Fibroblast of mammary gland (primary cell): ENCODE data around the gene SERPINA10.

Source experiments
- DNase-seq: peaks from one replicate; pipeline ENCODE4 v3.0.0-alpha.2; 2010; ENCODE audit warnings: low read depth
- H3K4me3 ChIP-seq: 2 replicates; pipeline ENCODE4 v1.5.1; 2011; ENCODE audit warnings: low read depth, mild to moderate bottlenecking, low read length, moderate library complexity; ENCODE audit not compliant: control insufficient read depth
- CTCF ChIP-seq: conservative IDR thresholded peaks from 2 replicates; pipeline ENCODE4 v1.5.1; 2011; ENCODE audit warnings: low read depth, low read length, inconsistent platforms; ENCODE audit not compliant: control insufficient read depth, insufficient read depth

Gene SERPINA10

DNA sequence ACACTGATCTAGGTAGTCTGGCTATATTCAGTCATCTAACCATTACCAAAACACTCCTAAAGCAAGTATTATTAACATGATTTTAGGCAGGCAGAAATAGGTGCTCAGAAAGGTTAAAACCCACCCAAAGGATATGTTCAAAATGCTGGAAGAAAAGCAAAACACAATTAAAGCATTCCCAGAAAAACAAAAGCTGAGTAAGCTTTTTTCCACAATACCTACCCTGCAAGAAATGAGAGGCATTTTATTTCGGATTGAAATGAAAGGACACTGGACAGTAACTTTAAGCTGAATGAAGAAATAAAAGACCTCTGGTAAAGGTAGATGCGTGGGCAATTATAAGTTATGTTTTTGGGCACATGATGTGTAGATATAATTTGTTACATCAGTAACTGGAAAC, 21.8 kb upstream of the SERPINA10 start:
- no peak overlapping the region for H3K4me3 ChIP-seq
- DNase-seq = no peak
- TF ChIP-seq CTCF = no peak

DNA sequence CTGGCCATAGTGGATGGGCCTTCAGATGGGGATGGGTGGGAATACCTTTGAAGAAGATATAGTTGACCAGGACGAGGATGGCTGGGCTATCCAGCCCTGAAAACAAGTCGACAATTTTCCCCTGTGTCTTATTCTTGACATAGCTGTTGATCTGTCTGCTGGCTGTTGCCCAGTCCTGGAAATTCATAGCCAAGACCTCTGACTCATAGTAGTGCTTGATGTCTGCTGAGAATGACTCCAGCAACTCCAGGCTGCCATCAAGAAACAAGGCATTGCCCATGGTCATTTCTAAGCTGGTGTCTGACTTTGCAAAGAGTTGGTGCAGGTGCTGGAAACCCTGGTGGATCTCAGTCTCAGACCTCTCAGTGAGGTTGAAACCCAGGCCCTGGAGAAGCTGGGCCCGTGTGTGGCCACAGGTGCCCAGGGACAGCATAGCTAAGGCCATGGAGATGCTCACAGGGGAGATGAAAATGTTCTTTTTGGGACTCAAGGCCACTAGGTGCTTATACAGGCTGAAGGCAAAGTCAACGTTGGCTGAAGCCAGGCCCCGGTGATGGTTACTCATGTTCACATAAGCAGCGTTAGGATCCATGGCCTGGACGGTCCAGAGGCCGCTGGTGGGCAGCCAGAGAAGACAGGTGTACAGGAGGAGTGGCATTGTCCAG, 21.1 kb upstream of the SERPINA10 start:
- no peak overlapping the region for H3K4me3 ChIP-seq
- TF ChIP-seq CTCF = no peak
- DNase-seq = peak; percentile 79

DNA sequence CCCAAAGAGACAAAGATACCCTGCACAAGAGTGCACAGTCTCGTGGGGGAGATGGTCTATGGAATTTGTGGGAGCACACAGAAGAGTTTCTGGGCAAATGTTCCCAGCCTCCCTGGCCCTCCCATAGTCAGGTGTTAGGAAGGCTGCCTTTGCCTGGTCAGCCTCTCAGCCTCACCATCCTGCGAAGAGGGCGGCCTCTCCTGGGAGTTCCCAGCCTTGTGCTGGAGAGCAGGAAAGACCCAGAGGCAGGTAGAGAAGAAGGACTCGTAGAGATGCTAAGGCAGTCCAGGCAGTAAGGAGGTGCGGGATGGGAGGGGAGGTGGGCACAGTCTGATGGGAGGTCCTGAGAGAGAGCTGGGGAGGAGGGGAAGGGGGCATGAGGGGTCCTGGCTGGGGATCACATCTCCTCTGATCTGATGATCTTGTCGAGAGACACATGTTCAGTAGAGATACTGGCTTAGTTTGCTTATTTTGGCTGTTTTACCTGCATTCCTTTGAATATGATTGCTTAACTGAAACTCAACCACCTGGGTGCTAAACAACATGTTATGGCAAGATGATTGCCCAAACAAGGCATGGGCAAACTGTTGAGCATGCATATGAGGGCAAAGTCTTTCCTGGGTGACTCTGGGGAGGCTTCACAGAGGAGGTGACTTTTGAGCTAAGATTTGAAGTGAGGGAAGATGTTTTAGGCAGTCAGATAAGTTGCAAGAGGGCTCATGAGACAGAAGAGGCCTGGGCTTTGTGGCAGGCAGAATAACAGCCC, 19.6 kb upstream of the SERPINA10 start:
- DNase-seq = no peak
- no peak for TF ChIP-seq CTCF
- no peak overlapping the region for H3K4me3 ChIP-seq

GRCh38 chr14:94310248-94310647, 17.2 kb upstream of the SERPINA10 start:
- no peak overlapping the region for H3K4me3 ChIP-seq
- DNase-seq = no peak
- no peak for TF ChIP-seq CTCF

- no peak for TF ChIP-seq CTCF
- no peak for DNase-seq
- no peak overlapping the region for H3K4me3 ChIP-seq
Measured at GRCh38 chr14:94309721-94310120, 16.7 kb upstream of the SERPINA10 start.

GRCh38 chr14:94307410-94307992, 14.4 kb upstream of the SERPINA10 start:
- peak; percentile 46 for TF ChIP-seq CTCF
- peak; percentile 36 for DNase-seq
- H3K4me3 ChIP-seq = no peak overlapping the region
